GOT3 (cell line): ENCODE measurements around the gene SHB.

Source experiments
- DNase-seq: peaks from one replicate; lab custom pipeline; 2025; ENCODE audit warnings: mixed read lengths; lab: John Stamatoyannopoulos, UW

The SHB gene

DNA sequence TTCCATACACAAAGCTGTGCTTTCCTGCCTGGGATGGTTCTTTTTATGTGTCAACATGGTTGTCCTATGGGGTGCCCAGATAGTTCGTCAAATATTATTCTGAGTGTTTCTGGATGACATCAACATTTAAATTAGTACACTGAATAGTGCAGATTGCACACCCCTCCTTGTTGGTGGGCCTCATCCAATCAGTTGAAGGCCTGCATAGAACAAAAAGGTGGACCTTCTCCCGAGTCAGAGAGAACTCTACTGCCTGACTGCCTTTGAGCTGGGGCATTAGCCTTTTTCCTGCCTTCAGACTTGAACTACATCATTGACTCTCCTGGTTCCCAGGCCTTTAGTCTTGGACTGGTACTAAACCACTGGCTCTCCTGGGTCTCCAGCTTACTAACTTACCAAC is 80.4 kb downstream of the SHB start:
- no peak for DNase-seq

DNA sequence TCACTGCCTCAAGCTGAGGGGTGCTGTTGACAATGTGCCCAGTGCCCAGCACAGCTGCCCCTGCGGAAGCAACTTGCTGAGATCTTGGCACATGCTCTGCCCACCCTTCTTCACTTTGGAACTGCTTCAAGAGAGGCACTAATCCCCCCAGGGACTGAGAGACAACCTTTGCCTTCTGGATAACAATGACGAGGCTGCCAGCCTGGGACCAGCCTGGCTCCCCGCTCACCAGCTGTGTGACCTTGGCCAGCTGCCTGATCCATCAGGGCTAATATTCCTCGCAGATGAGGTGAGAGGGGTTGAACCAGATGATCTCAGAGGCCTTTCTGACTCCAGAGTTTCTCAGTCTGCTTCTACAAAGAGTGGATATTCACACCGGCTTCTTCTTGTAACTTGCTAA is 81.0 kb downstream of the SHB start:
- no peak for DNase-seq

DNA sequence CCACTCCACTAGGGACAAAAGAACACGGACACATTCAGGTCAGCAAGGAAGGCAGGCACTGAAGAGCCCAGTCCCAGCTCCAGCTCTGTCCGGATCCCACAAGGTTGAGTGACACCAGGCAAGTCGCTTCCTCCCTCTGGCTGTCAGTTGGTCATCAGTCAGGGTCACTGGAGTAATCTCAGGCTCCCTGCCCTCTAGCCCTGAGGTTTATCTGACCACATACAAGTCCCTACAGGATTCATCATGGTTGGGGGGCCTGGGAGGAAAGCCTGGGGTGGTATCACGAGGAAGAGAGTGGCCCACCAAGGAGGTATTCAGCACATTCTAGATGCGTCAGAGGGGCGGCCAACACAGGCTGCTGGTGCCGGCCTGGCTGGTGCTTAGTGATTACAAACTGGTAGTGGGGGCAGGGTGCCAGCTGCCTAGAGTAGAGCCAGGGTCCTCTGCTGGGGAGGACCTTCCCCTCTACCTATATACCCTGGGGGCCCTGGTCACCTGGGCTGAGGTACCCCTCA is 81.5 kb downstream of the SHB start:
- no peak for DNase-seq

- DNase-seq: no peak
These were observed 82.2 kb downstream of the SHB start for GRCh38 chr9:37986771-37987258.

DNA sequence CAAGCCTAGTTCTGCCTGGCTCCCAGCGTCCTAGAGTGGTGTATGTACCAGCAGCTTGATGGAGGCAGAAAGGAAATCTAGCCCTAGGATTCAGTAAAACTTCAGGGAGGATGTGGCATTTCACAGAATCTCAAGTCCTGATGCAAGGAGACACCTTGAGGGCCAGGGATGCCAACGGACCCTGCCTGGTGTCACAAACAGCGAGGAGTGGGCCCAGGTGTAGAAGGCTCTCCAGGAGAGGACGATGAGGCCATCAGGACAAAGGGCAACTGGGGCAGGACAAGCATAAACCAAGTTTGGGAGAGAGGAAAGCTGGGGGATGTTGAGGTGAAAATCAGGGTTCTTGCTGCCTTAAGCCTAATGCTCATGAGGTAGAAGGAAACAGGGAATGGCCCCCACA is 83.0 kb downstream of the SHB start:
- DNase-seq: no peak

DNA sequence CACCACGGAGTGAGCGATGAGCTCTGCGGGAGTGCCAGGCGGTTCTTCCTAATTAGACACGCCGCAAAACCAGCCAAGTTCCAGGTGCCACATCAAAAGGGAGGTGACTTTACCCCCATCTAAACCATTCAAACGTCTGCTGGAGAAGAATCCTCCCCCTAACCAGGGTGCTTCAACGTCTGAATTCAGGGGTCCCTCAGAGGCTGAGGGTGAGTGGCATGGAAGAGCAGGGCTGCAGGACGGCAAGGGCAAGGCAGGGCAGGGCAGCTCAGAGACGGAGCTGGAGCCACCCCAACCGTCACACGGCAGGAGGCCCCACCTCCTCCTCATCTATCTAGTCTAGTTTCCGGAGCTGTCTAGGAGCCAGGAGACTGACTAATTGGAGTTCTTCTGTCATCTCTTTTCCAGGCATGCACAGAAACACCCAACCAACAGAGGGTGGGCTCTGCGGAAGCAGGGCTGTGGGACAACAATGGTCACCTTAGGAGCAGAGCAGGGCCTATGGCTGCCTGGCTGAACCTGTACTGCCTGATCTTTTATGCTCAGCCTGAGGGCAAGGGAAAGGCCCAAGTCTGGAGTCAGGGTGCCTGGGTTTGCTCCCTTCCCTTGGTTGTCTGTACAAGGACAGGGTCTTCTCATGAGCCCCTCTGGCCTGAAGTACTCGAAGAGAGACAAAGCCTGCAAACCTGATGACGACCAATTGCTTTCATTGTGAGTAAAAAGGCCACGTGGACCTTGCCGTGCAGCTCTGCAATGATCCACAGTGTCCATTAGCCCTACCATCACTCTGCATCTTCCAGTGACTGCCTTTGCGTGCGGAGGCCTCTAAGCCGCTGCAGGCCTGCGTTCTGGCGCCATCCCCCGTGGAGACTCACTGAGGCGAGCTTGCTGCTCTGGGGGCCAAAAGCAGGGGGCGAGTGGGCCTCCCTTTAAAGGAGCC is 84.1 kb downstream of the SHB start:
- DNase-seq: no peak

GRCh38 chr9:37984278-37984671 is 84.8 kb downstream of the SHB start:
- DNase-seq: no peak

GRCh38 chr9:37983381-37984067 is 85.5 kb downstream of the SHB start:
- DNase-seq: no peak

DNA sequence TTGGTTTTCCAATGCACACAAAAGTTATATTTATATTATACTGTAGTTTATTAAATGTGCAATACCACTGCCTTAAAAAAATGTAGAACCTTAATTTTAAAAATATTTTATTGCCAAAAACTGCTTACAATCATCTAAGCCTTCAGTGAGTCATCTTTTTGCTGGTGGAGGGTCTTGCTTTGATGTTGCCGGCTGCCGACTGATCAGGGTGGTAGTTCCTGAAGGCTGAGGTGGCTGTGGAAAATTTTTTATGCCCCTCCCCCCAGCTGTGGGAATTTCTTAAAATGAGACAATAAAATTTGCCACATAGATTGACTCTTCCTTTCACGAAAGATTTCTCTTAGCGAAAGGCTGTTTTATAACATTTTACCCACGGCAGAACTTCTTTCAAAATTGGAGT is 89.2 kb downstream of the SHB start:
- no peak for DNase-seq

DNA sequence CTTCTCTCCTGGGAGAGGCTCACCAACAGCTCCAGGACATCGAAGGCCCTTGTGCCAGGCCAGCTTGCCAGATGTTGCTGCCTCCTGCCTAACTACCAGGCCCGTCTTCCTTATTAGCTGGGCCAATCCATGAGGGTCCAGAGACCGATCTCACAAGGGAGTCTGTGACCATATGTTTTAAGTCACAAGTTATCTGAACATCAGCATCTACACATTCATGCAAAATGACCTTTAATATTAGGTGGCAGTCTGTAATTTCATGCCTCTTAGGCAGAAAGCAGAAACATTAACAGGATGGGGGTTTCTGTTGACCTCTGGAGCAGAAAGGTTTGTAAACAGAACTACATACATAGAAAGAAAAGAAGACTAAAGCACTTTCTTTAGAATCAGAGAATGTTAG is 90.0 kb downstream of the SHB start:
- DNase-seq: no peak

- no peak for DNase-seq
These were observed 90.6 kb downstream of the SHB start for GRCh38 chr9:37978481-37978864.

DNA sequence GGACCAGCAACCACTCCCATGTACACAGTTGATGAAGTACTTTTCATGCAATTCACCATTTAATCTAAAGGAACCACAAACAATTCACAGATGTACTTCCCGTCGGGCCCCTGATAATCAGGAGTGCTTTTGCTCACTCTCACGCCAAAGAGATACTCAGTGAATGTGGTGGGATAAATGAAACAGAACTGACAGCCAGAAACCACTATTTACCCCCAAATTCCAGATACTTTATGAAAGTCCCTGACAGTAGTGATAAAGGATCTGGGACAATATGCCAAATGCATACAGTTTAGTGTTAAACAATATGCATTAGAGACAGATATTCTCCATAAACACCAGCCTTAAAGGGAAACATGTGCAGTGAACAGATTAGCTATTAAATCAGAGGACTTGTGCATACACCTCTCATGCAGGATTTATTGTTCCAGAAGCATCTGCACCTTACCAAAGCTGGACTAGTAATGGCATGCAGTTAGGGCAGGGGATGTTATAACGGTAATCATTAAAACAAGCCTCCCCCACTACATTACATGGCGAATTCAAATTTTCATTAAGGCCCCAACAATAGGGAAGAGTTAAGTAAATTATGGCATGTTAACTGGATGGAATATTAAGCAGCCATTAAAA is 91.1 kb downstream of the SHB start:
- DNase-seq: no peak

DNA sequence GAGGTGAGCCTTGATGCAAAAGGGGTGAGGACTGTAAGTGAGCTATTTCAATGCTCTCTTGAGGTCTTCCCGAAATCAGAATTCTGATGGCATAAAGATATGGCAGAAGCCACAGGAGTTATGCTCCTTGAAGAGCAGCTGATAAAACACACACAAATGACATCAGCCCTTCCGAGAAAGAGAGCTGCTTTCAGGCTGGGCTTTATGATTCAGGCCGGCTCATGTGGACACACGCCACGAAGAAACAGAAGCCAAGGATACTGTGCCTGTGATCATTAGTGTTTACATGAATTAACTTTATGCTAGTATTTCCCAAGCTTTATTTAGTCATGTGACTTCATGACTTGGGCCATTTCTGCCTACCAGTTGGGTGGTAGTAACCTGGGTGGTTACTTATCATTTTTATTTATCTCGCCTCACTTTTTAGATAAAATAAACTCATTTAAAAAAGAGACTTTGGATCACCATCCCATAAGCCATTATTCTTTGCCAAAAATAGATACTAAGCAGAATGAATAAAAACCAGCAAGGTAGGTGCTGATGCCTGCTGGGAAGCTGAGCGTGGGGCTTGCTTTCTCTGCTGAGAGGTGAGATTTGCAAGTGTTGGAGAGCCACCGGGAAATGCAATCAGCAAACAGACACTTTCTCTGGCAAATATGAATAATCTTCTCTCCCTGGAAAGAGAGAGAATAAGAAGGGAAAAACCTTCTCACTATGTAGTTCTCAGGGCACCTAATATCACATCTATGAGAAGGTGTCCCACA is 92.1 kb downstream of the SHB start:
- DNase-seq: no peak

- DNase-seq: no peak
These were observed 93.4 kb downstream of the SHB start for GRCh38 chr9:37975639-37976038.

DNA sequence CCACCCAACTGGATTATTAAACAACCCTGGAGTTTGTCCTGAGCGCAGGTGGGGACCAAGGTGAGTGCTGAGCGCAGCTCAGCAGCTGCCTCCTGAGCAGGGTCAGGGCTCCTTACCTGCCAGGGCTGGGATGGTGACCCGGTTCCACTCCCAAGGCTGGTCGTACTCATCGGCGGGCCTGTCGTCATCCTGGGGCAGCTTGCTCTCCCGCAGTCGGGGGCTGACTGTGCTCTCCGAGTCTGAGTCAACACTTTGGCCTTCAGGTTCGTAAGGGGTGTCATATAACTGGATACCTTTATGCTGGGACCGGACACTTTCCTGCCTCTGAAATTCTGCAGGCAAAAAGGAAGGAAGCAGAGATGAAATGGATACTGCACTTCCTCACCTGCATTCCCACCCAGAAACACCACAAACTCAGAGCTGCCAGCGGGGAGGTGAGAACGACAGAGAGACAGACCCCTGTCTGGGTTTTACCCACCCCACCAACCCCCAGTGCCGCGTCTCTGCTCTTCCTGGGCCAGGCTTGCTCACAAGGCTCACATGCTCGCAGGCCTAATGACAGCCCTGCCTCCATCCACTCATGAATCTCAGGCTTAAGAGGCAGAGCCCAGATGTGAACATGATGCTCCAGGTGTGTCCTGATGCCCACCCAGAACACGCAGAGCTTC is 94.4 kb downstream of the SHB start:
- no peak for DNase-seq

DNA sequence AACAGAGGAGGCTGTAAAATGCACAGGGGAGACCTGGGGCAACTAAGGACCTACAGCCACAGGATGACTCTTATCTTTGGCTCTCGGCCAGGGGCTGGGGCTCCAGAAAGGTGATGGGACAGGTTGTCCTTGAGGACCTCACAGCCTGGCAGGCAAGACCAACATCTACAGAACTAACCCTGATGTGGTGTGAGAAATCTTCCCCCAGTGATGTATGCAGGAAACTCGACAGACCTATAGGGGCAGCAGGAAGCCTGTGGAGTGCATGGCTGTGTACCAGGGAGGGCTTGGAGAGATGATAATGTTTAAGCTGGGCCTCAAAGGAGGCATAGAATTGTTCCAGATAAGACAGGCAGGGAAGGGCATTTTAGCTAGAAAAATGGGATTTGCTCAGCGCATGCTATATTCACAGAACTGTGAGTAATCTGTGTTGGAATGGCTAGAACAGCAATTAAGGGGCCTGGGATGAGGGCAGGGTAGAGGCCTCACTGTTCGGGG is 96.6 kb downstream of the SHB start:
- DNase-seq: no peak

- no peak for DNase-seq
These were observed 97.3 kb downstream of the SHB start for GRCh38 chr9:37971691-37972090.

DNA sequence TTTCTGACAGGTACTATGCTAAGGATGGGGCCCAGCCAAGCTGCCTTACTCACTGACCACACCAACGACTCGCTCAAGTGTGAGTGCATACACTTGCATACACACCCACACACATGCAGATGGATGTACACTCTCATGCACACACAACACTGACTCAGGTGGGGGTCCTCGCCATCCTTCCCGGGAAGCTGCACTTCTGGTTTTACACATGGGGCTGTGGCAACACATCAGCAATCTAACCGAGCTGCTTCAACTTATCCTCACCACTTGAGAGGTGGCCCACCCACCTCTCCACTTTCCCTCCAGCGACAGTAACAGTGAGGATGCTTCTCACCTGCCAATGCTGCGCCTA is 97.9 kb downstream of the SHB start:
- no peak for DNase-seq

DNA sequence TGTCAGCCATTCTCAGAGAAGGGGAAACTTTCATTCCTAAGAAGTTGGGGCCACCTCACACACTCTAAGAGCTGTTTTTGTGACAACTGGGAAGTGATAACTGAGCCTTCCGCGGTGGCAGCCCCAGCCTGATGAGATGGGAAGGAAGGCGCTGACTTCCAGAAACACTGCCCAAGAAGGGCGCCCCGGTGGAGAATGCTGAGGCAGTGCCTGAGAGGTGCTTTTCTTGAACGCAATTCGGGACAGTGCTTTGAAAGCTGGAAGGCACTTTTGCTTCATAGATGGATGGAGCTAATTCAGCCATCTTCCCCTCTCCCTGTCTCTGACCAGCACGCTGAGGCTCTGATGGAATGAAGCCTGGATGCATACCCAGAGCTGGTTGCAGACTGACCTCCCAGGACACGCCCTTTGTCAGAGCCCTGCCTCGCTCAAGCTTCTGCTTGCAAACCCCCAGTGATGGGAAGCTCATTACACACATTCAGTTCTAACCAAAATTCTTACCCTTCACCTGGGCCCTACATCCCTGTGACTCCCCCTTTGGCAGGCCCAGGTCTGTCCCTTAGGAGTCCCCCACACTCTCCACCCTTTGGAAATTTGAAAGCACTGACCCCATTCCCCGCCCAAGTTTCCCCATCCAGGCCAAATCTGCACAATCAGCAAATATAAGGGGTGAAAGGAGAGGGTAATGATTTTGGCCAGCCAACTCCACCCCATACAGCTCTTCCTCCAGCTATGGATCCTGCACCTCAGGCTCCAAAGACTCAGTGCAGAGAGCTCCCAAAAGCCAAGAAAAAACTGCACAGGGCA is 98.5 kb downstream of the SHB start:
- DNase-seq: no peak

GRCh38 chr9:37969558-37970300 is 99.3 kb downstream of the SHB start:
- DNase-seq: no peak
